H9 (cell line): Measurements from ENCODE around the gene THSD7B. TPM values are rescaled to one million over a fixed set of nuclear protein-coding genes. Genes with fewer than 3 reads are reported as not detected.

Experiments used
- DNase-seq: peaks from one replicate; pipeline ENCODE4 v3.0.0-alpha.2; 2017
- H2AFZ ChIP-seq: one replicate; pipeline ENCODE4 v1.6.1; 2013; ENCODE audit warnings: mild to moderate bottlenecking, low read length, control low read depth, moderate library complexity
- H2AK5ac ChIP-seq: 2 replicates; pipeline ENCODE4 v1.6.1; 2013; ENCODE audit warnings: low read length, control low read depth, mixed read lengths; ENCODE audit not compliant: insufficient read length
- H2BK120ac ChIP-seq: one replicate; pipeline ENCODE4 v1.6.1; 2013; ENCODE audit warnings: low read depth, mild to moderate bottlenecking, low read length, control low read depth, inconsistent platforms; ENCODE audit not compliant: poor library complexity, severe bottlenecking
- H2BK12ac ChIP-seq: 2 replicates; pipeline ENCODE4 v1.6.1; 2013; ENCODE audit warnings: low read length, control low read depth, mixed read lengths, low read depth; ENCODE audit not compliant: insufficient read length
- H2BK15ac ChIP-seq: 2 replicates; pipeline ENCODE4 v1.6.1; 2013; ENCODE audit warnings: low read depth, low read length, control low read depth
- H2BK20ac ChIP-seq: one replicate; pipeline ENCODE4 v1.6.1; 2013; ENCODE audit warnings: low read depth, mild to moderate bottlenecking, low read length, control low read depth, inconsistent platforms; ENCODE audit not compliant: poor library complexity, severe bottlenecking
- H2BK5ac ChIP-seq: 2 replicates; pipeline ENCODE4 v1.6.1; 2013; ENCODE audit warnings: low read length, control low read depth, mixed read lengths; ENCODE audit not compliant: insufficient read length
- H3K14ac ChIP-seq: 2 replicates; pipeline ENCODE4 v1.6.1; 2013; ENCODE audit warnings: low read length, control low read depth; ENCODE audit not compliant: insufficient read depth
- H3K18ac ChIP-seq: 2 replicates; pipeline ENCODE4 v1.6.1; 2013; ENCODE audit warnings: low read depth, mild to moderate bottlenecking, mixed read lengths, low read length, control low read depth; ENCODE audit not compliant: insufficient read length
- H3K23ac ChIP-seq: 2 replicates; pipeline ENCODE4 v1.6.1; 2013; ENCODE audit warnings: low read length, control low read depth, mixed read lengths, low read depth; ENCODE audit not compliant: insufficient read length
- H3K23me2 ChIP-seq: 2 replicates; pipeline ENCODE4 v1.6.1; 2013; ENCODE audit warnings: low read depth, mild to moderate bottlenecking, mixed read lengths, low read length, control low read depth; ENCODE audit not compliant: insufficient read length, poor library complexity, severe bottlenecking
- H3K27ac ChIP-seq: 2 replicates; pipeline ENCODE4 v1.5.1; 2013; ENCODE audit warnings: low read length, control low read depth, mixed read lengths, low read depth; ENCODE audit not compliant: insufficient read length
- H3K27me3 ChIP-seq: 2 replicates; pipeline ENCODE4 v1.6.1; 2013; ENCODE audit warnings: low read length, control low read depth, inconsistent platforms; ENCODE audit not compliant: insufficient read depth
- H3K4ac ChIP-seq: 2 replicates; pipeline ENCODE4 v1.6.1; 2013; ENCODE audit warnings: low read depth, mild to moderate bottlenecking, control low read depth, inconsistent platforms, low read length, moderate library complexity
- H3K4me1 ChIP-seq: 2 replicates; pipeline ENCODE4 v1.6.1; 2013; ENCODE audit warnings: low read length, control low read depth, inconsistent platforms; ENCODE audit not compliant: insufficient read depth
- H3K4me2 ChIP-seq: 2 replicates; pipeline ENCODE4 v1.6.1; 2013; ENCODE audit warnings: low read length, control low read depth, mixed read lengths; ENCODE audit not compliant: insufficient read length, insufficient read depth
- H3K56ac ChIP-seq: 2 replicates; pipeline ENCODE4 v1.6.1; 2013; ENCODE audit warnings: low read depth, mild to moderate bottlenecking, mixed read lengths, low read length, control low read depth; ENCODE audit not compliant: insufficient read length
- H3K79me1 ChIP-seq: 2 replicates; pipeline ENCODE4 v1.6.1; 2013; ENCODE audit warnings: low read depth, mild to moderate bottlenecking, moderate library complexity, low read length, control low read depth, inconsistent platforms; ENCODE audit not compliant: insufficient read depth, poor library complexity, severe bottlenecking
- H3K79me2 ChIP-seq: 2 replicates; pipeline ENCODE4 v1.6.1; 2013; ENCODE audit warnings: low read length, control low read depth, inconsistent platforms; ENCODE audit not compliant: insufficient read depth
- H3K9ac ChIP-seq: 2 replicates; pipeline ENCODE4 v1.6.1; 2013; ENCODE audit warnings: low read length, control low read depth, mixed read lengths; ENCODE audit not compliant: insufficient read length; ENCODE audit errors: extremely low read depth
- H3K9me3 ChIP-seq: one replicate; pipeline ENCODE4 v1.6.1; 2013; ENCODE audit warnings: low read depth, low read length, inconsistent platforms; ENCODE audit not compliant: control insufficient read depth
- H3T11ph ChIP-seq: one replicate; pipeline ENCODE4 v1.6.1; 2013; ENCODE audit warnings: mild to moderate bottlenecking, low read length, control low read depth, inconsistent platforms
- H4K20me1 ChIP-seq: one replicate; pipeline ENCODE4 v1.6.1; 2013; ENCODE audit not compliant: control insufficient read depth, insufficient read length, insufficient read depth
- H4K5ac ChIP-seq: 2 replicates; pipeline ENCODE4 v1.6.1; 2013; ENCODE audit warnings: low read depth, mild to moderate bottlenecking, mixed read lengths, low read length, control low read depth; ENCODE audit not compliant: insufficient read length
- H4K8ac ChIP-seq: replicated peaks from 2 replicates; pipeline ENCODE4 v1.6.1; 2013; ENCODE audit warnings: low read length, control low read depth, mixed read lengths, low read depth; ENCODE audit not compliant: insufficient read length
- H4K91ac ChIP-seq: 2 replicates; pipeline ENCODE4 v1.6.1; 2013; ENCODE audit warnings: low read depth, mild to moderate bottlenecking, moderate library complexity, mixed read lengths, low read length, control low read depth; ENCODE audit not compliant: insufficient read length
- H3K27ac Mint-ChIP-seq, 3 experiments: 2 replicates in 2 of 3; 3 replicates in 1 of 3; pipeline ENCODE4 v1.8.0; 2020 to 2021; ENCODE audit warnings: mixed read lengths in 3 of 3, mild to moderate bottlenecking in 1 of 3, moderate library complexity in 1 of 3
- H3K27me3 Mint-ChIP-seq: 2 replicates; pipeline ENCODE4 v1.8.0; 2021; ENCODE audit warnings: low read depth, mild to moderate bottlenecking, moderate library complexity, mixed read lengths
- H3K36me3 Mint-ChIP-seq, 3 experiments: 2 replicates in 2 of 3; 3 replicates in 1 of 3; pipeline ENCODE4 v1.8.0; 2020 to 2021; ENCODE audit warnings: low read depth in 3 of 3, mixed read lengths in 3 of 3; ENCODE audit not compliant: insufficient read depth in 1 of 3
- H3K4me1 Mint-ChIP-seq, 2 experiments: 2 replicates each; pipeline ENCODE4 v1.8.0; 2020; ENCODE audit warnings: mixed read lengths in 2 of 2
- H3K4me3 Mint-ChIP-seq, 2 experiments: 2 replicates in 1 of 2; 3 replicates in 1 of 2; pipeline ENCODE4 v1.8.0; 2020 to 2021; ENCODE audit warnings: mild to moderate bottlenecking in 2 of 2, mixed read lengths in 2 of 2, moderate library complexity in 1 of 2
- H3K9me3 Mint-ChIP-seq, 2 experiments: 2 replicates in 1 of 2; 3 replicates in 1 of 2; pipeline ENCODE4 v1.8.0; 2020; ENCODE audit warnings: mild to moderate bottlenecking in 2 of 2, mixed read lengths in 2 of 2, moderate library complexity in 1 of 2
- total RNA-seq: library from RNA; stranded (reverse); gene quantifications from 2 replicates; pipeline ENCODE4 v1.2.1, GENCODE V29; 2021
- TF ChIP-seq, protein P1 (sequence below): fragments of 200-600 bp; sonication (generic); conservative IDR thresholded peaks from 3 replicates; pipeline ENCODE4 v1.8.0; 2021; ENCODE audit warnings: antibody characterized with exemption, mild to moderate bottlenecking

The THSD7B gene
- total RNA-seq, 1 experiment from 2014 or later = 0.85 TPM

DNA sequence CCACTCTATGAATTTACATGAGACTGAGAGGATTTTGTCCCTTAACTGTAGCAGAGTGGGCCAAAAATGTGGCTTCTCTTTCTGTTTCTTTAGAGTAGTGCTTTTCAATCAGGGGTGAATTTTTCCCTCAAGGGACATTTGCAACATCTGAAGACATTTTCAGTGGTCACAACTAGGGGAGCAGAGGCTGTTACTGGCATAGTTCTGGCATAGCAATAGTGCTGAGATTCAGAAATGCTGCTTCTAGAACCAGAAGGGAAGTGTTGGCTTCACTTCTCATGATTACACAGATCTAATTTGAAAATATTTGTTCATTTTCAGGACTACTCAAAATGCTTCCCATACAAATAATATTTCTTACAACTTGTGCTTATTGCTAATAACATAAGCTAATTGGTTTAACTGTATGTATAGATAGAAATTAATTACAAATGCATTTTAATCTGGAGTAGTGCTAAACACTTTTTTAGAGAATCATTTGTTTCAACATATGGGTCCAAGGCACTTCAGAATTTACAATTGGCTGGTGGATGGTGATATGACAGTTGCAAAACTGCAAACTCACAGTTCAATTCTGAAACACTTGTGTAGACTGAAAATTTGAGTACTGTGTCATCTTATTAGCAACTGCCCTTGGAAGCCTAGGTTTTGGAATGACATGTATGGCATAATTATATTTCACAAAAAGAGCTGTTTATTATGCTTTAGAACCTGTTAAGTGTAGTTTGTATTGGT lies 526.7 kb downstream of the THSD7B start:
- no peak overlapping the region for H3K27ac Mint-ChIP-seq
- Histone ChIP-seq H4K20me1 (no peaks in the 10 kb centered on the region), H2AK5ac (no peak overlapping the region), H3K27ac (no peak overlapping the region), H3K9me3 (no peaks in the 10 kb centered on the region), H2BK120ac (no peak overlapping the region), H3T11ph (no peak overlapping the region), H4K5ac (no peak overlapping the region), H3K56ac (no peak overlapping the region), H4K91ac (no peak overlapping the region), H2BK15ac (no peak overlapping the region), H3K27me3 (no peaks in the 10 kb centered on the region), H3K18ac (no peak overlapping the region), H4K8ac (no peak overlapping the region), H2BK20ac (no peak overlapping the region), H3K23me2 (no peaks in the 10 kb centered on the region), H3K4ac (no peak overlapping the region), H3K14ac (no peak overlapping the region), H3K23ac (no peak overlapping the region), H2BK12ac (no peak overlapping the region), H3K4me1 (no peaks in the 10 kb centered on the region), H3K9ac (no peak overlapping the region), H3K79me2 (no peaks in the 10 kb centered on the region), H3K79me1 (no peaks in the 10 kb centered on the region), H2BK5ac (no peak overlapping the region), H2AFZ (no peak overlapping the region), H3K4me2 (no peak overlapping the region)
- peaks cover 11 to 12% of the 10 kb centered on the region in 2 experiments for H3K4me1 Mint-ChIP-seq
- no peaks in the 10 kb centered on the region; a peak in 2 of 7 replicates for H3K36me3 Mint-ChIP-seq
- TF ChIP-seq, protein P1, sequence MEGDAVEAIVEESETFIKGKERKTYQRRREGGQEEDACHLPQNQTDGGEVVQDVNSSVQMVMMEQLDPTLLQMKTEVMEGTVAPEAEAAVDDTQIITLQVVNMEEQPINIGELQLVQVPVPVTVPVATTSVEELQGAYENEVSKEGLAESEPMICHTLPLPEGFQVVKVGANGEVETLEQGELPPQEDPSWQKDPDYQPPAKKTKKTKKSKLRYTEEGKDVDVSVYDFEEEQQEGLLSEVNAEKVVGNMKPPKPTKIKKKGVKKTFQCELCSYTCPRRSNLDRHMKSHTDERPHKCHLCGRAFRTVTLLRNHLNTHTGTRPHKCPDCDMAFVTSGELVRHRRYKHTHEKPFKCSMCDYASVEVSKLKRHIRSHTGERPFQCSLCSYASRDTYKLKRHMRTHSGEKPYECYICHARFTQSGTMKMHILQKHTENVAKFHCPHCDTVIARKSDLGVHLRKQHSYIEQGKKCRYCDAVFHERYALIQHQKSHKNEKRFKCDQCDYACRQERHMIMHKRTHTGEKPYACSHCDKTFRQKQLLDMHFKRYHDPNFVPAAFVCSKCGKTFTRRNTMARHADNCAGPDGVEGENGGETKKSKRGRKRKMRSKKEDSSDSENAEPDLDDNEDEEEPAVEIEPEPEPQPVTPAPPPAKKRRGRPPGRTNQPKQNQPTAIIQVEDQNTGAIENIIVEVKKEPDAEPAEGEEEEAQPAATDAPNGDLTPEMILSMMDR = no peak
- no peak overlapping the region for H3K4me3 Mint-ChIP-seq
- no peaks in the 10 kb centered on the region for H3K27me3 Mint-ChIP-seq
- DNase-seq = no peak
- no peaks in the 10 kb centered on the region; a peak in 1 of 5 replicates for H3K9me3 Mint-ChIP-seq
